ENCODE data around the gene CCDC127.

Gene CCDC127

GRCh38 chr5:159448-160172 lies 58.3 kb downstream of the CCDC127 start:
- no peak for DNase-seq (ENCODE audit: low read depth in 2 of 3, low spot score in 1 of 3)

DNA sequence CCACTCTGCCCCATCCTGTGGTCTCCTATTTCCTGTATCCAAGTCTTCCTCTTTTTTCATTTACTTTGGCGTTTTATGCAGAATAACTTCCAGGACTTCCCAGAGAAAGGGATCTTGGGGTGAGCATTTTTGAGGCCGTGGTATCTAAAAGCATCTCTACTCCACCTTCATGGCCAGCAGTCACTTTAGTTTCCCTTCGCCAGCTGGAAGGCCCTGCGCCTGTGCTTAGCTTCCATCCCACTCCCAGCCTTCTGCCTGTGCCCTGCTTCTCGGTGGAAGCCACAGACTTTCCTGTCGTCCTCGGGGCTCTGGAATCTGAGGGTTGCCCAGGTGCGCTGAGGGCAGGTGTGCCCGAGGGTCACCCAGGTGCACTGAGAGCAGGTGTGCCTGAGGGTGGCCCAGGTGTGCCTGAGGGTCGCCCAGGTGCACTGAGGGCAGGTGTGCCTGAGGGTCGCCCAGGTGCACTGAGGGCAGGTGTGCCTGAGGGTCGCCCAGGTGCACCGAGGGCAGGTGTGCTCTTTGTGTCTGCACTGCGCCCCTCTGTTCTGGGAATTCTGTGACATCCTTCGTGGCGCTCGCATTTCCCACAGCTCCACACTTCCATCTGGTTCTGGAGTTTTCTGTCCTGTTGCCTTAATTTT lies 59.0 kb downstream of the CCDC127 start:
- no peak for DNase-seq (ENCODE audit: low read depth in 2 of 3, low spot score in 1 of 3)

- DNase-seq (ENCODE audit: low read depth in 2 of 3, low spot score in 1 of 3), result no peak
These were observed 60.2 kb downstream of the CCDC127 start for GRCh38 chr5:157801-158200.

DNA sequence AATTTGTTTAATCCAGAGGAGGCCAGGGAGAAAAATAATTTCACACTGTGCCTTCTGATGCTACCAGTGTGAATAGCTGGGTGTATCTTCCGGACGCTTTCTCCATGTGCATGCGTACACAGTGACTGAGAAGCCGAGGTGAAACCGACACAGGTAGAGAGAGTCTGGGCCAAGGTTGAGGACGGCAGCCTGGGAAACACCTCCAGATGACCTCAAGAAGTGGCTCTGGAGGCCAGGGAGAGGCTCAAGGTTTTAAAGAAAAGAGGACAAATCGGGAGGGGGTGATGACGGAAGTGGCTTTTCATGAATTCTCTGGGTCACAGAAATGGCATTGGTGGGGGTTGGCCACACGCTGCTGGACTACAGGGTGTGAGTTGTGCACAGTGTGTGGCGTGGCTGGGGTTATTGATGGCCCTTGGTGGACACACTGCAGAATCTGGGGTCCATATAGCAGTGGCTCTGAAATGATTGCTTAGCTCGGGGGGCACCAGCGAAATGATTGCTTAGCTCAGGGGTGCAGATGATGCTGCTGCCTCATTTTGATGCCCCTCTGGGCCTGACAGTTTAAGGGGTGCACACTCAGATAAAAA lies 60.7 kb downstream of the CCDC127 start:
- DNase-seq (ENCODE audit: low read depth in 2 of 3, low spot score in 1 of 3), result no peak

GRCh38 chr5:156411-157072 lies 61.4 kb downstream of the CCDC127 start:
- DNase-seq (ENCODE audit: low read depth in 2 of 3, low spot score in 1 of 3), result no peak

- DNase-seq (ENCODE audit: low read depth in 2 of 3, low spot score in 1 of 3), result no peak
These were observed 62.1 kb downstream of the CCDC127 start for GRCh38 chr5:155651-156410.

DNA sequence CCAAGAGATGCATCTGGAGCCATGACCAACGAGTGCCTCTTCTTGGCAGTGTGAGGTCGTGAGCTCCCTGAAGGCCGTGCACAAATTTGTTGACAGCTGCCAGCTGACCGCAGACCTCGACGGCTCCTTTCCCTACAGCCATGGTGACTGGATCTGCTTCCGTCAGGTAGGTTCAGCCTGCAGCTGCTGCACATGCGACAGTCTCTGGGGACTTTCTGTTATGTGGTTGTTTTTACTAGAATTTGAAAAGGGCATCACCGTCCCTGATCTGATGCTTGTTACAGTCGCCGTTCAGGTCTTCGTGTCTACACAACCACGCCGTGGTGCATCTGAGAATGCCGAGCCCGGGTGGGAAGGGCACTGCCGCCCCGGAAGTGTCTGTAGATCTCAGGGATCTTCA lies 63.1 kb downstream of the CCDC127 start:
- no peak for DNase-seq (ENCODE audit: low read depth in 2 of 3, low spot score in 1 of 3)

DNA sequence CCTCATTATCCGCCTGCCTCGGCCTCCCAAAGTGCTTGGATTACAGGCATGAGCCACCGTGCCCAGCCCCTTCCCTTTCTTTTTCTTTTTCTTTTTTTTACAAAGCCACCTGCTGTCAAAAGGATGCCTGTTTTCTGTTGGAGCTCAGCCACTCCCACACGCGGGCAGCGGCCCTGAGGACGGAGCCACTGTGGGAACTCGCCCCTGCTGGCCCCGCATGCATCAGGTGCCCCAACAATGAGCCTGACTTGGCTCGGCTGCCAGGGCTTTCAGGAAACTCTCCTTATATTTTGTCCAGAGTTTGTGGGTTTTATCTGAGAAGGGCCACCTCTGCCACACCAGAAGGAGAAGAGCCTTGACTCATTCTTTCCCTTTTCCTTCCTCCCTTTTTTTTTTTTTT lies 63.7 kb downstream of the CCDC127 start:
- DNase-seq (ENCODE audit: low read depth in 2 of 3, low spot score in 1 of 3), result no peak

DNA sequence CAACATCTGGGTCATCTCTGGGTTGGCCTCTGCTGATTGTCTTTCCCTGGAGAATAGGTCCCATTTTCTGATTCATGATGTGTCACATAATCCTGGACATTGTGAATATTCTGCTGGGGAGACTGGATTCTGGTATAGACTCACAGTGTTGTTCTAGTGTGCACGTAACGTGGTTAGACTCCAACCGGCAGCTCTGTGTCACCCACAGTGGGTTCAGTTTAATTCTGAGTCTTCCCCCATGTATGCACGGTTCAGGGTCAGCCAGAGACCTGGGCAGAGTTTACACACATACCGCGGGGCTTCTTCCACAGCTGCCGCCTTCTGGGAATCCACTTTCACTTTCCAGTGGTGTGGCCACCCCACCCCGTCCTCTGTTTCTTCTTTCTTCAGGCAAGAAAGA lies 64.7 kb downstream of the CCDC127 start:
- DNase-seq (ENCODE audit: low read depth in 2 of 3, low spot score in 1 of 3), result no peak

- DNase-seq (ENCODE audit: low read depth in 2 of 3, low spot score in 1 of 3), result no peak
These were observed 65.9 kb downstream of the CCDC127 start for GRCh38 chr5:152077-152476.

DNA sequence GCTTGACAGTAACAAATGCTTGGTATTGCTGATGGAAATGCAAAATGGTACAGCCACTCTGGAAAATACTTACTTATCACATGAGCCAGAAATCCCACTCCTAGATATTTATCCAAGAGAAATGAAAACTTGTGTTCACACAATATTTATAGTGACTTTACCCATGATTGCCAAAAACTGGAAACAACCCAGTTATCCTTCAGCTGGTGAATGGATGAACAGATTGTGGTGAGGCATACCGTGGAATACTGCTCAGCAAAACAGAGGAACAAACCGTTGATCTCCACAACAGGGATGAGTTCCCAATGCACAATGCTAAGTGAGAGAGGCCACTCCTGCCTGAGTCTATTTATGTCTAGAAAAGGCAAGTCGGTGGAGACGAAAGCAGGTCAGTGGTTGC lies 67.2 kb downstream of the CCDC127 start:
- DNase-seq (ENCODE audit: low read depth in 2 of 3, low spot score in 1 of 3), result no peak

DNA sequence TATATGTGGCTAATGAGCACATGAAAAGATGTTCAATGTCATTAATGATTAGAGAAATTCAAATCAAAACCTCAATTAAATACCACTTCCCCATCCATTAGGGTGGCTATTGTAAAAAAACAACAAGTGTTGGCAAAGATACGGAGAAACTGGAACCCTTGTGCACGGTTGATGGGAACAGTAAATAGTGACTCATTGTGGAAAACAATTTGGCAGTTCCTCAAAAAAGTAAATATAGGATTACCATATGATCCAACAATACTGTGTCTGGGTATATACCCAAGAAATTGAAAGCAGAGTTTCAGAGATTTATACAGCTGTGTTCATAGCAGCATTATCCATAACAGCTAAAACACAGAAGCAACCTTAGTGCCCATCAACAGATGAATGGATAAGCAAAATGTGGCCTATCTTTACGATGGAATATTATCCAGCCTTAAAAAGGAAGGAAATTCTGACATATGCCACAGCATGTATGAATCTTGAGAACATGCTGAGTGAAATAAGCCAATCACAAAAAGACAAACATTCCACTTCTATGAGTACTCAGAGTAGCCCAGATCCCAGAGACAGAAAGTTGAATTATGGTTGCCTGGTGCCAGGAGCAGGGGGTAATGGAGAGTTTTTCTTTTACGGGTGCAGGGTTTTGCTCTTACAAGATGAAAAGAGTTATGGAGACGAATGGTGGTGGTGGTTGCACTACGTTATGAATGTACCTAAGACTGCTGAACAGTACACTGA lies 68.0 kb downstream of the CCDC127 start:
- DNase-seq (ENCODE audit: low read depth in 2 of 3, low spot score in 1 of 3), result no peak

DNA sequence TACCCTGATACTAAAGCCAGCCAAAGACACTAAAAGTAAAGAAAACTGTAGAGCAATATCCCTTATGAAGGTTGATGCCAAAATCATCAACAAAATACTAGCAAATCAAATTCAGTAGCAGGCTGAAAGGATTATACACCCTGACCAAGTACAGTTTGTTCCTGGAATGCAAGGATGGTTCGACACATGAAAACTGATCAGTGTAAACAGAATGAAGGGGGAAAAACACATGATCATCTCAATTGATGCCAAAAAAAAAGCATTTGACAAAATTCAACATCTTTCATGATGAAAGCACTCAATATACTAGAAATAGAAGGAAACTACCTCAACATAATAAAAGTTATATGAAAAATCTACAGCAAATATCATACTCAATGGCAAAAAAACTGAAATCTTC lies 70.2 kb downstream of the CCDC127 start:
- no peak for DNase-seq (ENCODE audit: low read depth in 2 of 3, low spot score in 1 of 3)
